Astrocyte of the spinal cord (primary cell): ENCODE measurements around the gene ENPP7.

Experiments used
- DNase-seq: peaks from one replicate; pipeline ENCODE4 v3.0.0; 2011; ENCODE audit warnings: low read depth, low spot score
- H3K4me3 ChIP-seq: 2 replicates; pipeline ENCODE4 v1.5.1; 2011; ENCODE audit warnings: low read depth, mild to moderate bottlenecking, low read length, moderate library complexity
- CTCF ChIP-seq: IDR thresholded peaks from 2 replicates; pipeline ENCODE4 v1.5.1; 2012; ENCODE audit warnings: low read depth, mild to moderate bottlenecking, low read length, inconsistent platforms
- in situ Hi-C: cut with HindIII; loops from 2 replicates; pipeline ENCODE4 v1.10.0; 2017; ENCODE audit warnings: low sequenced_read_pairs

ENPP7 gene

GRCh38 chr17:79757140-79757745, 26.5 kb downstream of the ENPP7 start:
- no peak overlapping the region for H3K4me3 ChIP-seq
- TF ChIP-seq CTCF = no peak
- in situ Hi-C loops = no loop called here
- no peak for DNase-seq

- no peak for DNase-seq
- no peak overlapping the region for H3K4me3 ChIP-seq
- in situ Hi-C loops = no loop called here
- no peak for TF ChIP-seq CTCF
Observed at GRCh38 chr17:79758271-79758670, 27.5 kb downstream of the ENPP7 start.

- in situ Hi-C loops = no loop called here
- H3K4me3 ChIP-seq = no peak overlapping the region
- DNase-seq = no peak
- TF ChIP-seq CTCF = no peak
Observed at GRCh38 chr17:79760197-79760906, 29.6 kb downstream of the ENPP7 start.

- no peak overlapping the region for H3K4me3 ChIP-seq
- in situ Hi-C loops = no loop called here
- no peak for TF ChIP-seq CTCF
- DNase-seq = no peak
Observed at GRCh38 chr17:79761894-79762589, 31.3 kb downstream of the ENPP7 start.

- no peak for DNase-seq
- no peak overlapping the region for H3K4me3 ChIP-seq
- in situ Hi-C loops = no loop called here
- no peak for TF ChIP-seq CTCF
Observed at GRCh38 chr17:79765708-79766107, 35.0 kb downstream of the ENPP7 start.

- in situ Hi-C loops = no loop called here
- no peak overlapping the region for H3K4me3 ChIP-seq
- no peak for DNase-seq
- no peak for TF ChIP-seq CTCF
Observed at GRCh38 chr17:79769570-79770506, 39.1 kb downstream of the ENPP7 start.
